Measurements from ENCODE around the gene TPP2.

GRCh38 chr13:102586615-102587014 lies 10.2 kb upstream of the TPP2 start:
- TF ChIP-seq POLR2A (IDR thresholded peaks at IDR 0.05; ENCODE audit: low read depth, low read length) (no peak), POLR2AphosphoS5 (IDR thresholded peaks at IDR 0.05; ENCODE audit: low read depth, low read length) (no peak)

All from GM12892 (cell line).